Stimulated activated CD8-positive, alpha-beta memory T cell treated with anti-CD3 and anti-CD28 coated beads, Interleukin-7, amount 100 ng/mL, for 24 hours (primary cell): ENCODE data around the gene RTRAF.

Experiments
- DNase-seq: peaks from one replicate; pipeline ENCODE4 v3.0.0-alpha.2; 2020; ENCODE audit warnings: low read depth

Gene RTRAF

GRCh38 chr14:51989293-51990234, at the start of gene RTRAF:
Gene RTRAF (plus strand): TSS chr14:51989546. CDS start chr14:51989640, 94 bp downstream.
- peak; percentile 74 for DNase-seq

- no peak for DNase-seq
Measured at GRCh38 chr14:51939755-51940301, 49.5 kb upstream of the RTRAF start.

- DNase-seq: no peak
Measured at GRCh38 chr14:51942971-51943370, 46.4 kb upstream of the RTRAF start.

- DNase-seq: no peak
Measured at GRCh38 chr14:51950007-51950406, 39.3 kb upstream of the RTRAF start.

GRCh38 chr14:51951656-51952055, 37.7 kb upstream of the RTRAF start:
- no peak for DNase-seq

GRCh38 chr14:51954031-51954430, 35.3 kb upstream of the RTRAF start:
- DNase-seq: no peak

GRCh38 chr14:51954657-51955056, 34.7 kb upstream of the RTRAF start:
- DNase-seq: no peak

GRCh38 chr14:51957950-51958349, 31.4 kb upstream of the RTRAF start:
- no peak for DNase-seq

GRCh38 chr14:51959928-51960327, 29.4 kb upstream of the RTRAF start:
- no peak for DNase-seq

- no peak for DNase-seq
Measured at GRCh38 chr14:51960866-51961265, 28.5 kb upstream of the RTRAF start.

GRCh38 chr14:51962711-51963110, 26.6 kb upstream of the RTRAF start:
- no peak for DNase-seq

- DNase-seq: no peak
Measured at GRCh38 chr14:51963286-51963685, 26.1 kb upstream of the RTRAF start.

GRCh38 chr14:51967521-51967920, 21.8 kb upstream of the RTRAF start:
- no peak for DNase-seq

- DNase-seq: no peak
Measured at GRCh38 chr14:51969852-51970540, 19.4 kb upstream of the RTRAF start.

GRCh38 chr14:51972566-51972965, 16.8 kb upstream of the RTRAF start:
- no peak for DNase-seq

- DNase-seq: no peak
Measured at GRCh38 chr14:51977075-51977474, 12.3 kb upstream of the RTRAF start.

GRCh38 chr14:51978681-51979085, 10.7 kb upstream of the RTRAF start:
- no peak for DNase-seq

GRCh38 chr14:51979088-51979709, 10.1 kb upstream of the RTRAF start:
- DNase-seq: peak; percentile 69

- no peak for DNase-seq
Measured at GRCh38 chr14:51981218-51981854, 8.0 kb upstream of the RTRAF start.

GRCh38 chr14:51988221-51988620, 1.1 kb upstream of the RTRAF start:
- no peak for DNase-seq

GRCh38 chr14:51990488-51990887, 1.1 kb downstream of the RTRAF start:
- DNase-seq: no peak
